ENCODE measurements around the gene LRBA.

The LRBA gene

GRCh38 chr4:150948074-150948473 lies 67.0 kb downstream of the LRBA start:
- Histone ChIP-seq H3K18ac (ENCODE audit: low read depth in 1 of 2, low read length in 2 of 2) (no peak overlapping the region), H3K23ac (ENCODE audit: low read length in 2 of 2) (no peak overlapping the region), H4K91ac (ENCODE audit: low read length) (no peak overlapping the region), H3K4me3 (ENCODE audit: insufficient read depth in 1 of 2, low read depth in 1 of 2, low read length in 2 of 2) (no peak overlapping the region), H3K9ac (ENCODE audit: low read length) (no peak overlapping the region), H2BK12ac (ENCODE audit: low read length in 2 of 2) (no peak overlapping the region), H2BK120ac (ENCODE audit: low read depth, low read length) (no peak overlapping the region), H2BK15ac (ENCODE audit: low read depth, poor library complexity, severe bottlenecking) (no peak overlapping the region), H3K9me3 (ENCODE audit: control insufficient read depth, low read length) (no peaks in the 10 kb centered on the region), H2AFZ (ENCODE audit: low read depth, low read length) (no peak overlapping the region), H3K27ac (ENCODE audit: low read length, poor library complexity, severe bottlenecking) (no peak overlapping the region), H2AK5ac (ENCODE audit: low read length, severe bottlenecking) (no peak overlapping the region), H3K4me2 (ENCODE audit: low read length, poor library complexity, severe bottlenecking) (no peak overlapping the region), H3K27me3 (ENCODE audit: control insufficient read depth in 1 of 2, insufficient read depth in 1 of 2, low read length in 2 of 2) (no peaks in the 10 kb centered on the region), H3K36me3 (ENCODE audit: control insufficient read depth in 1 of 2, insufficient read depth in 2 of 2, low read depth in 1 of 2, low read length in 2 of 2) (no peaks in the 10 kb centered on the region), H3K4me1 (ENCODE audit: control insufficient read depth, insufficient read depth, low read depth, low read length) (no peaks in the 10 kb centered on the region), H4K8ac (ENCODE audit: low read length) (no peak overlapping the region), H3K79me1 (replicated peaks; ENCODE audit: low read length, poor library complexity, severe bottlenecking) (peaks cover 11% of the 10 kb centered on the region), H3K4ac (ENCODE audit: low read depth in 1 of 2, low read length in 2 of 2) (no peak overlapping the region), H2BK5ac (ENCODE audit: low read depth, low read length, poor library complexity, severe bottlenecking) (no peak overlapping the region), H3K14ac (ENCODE audit: low read length in 2 of 2) (no peak overlapping the region)
- DNase-seq = no peak

DNA sequence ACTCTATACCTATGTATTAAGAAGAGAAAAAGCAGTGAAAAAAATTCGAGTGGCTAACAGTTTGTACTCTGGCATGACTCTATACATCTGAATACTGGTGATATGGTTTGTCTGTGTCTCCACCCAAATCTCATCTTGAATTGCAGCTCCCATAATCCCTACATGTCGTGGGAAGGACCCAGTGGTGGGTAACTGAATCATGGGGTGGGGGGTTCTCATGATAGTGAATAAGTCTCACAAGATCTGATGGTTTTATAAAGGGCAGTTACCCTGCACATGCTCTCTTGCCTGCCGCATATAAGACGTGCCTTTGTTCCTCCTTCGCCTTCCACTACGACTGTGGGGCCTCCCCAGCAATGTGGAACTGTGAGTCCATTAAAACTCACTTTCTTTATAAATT lies 70.4 kb downstream of the LRBA start:
- H3K4me3 ChIP-seq (ENCODE audit: insufficient read depth in 1 of 2, low read depth in 1 of 2, low read length in 2 of 2) = no peak overlapping the region
- H2BK12ac ChIP-seq (ENCODE audit: low read length in 2 of 2) = no peak overlapping the region
- no peak overlapping the region for H3K4ac ChIP-seq (ENCODE audit: low read depth in 1 of 2, low read length in 2 of 2)
- H3K18ac ChIP-seq (ENCODE audit: low read depth in 1 of 2, low read length in 2 of 2) = no peak overlapping the region
- H2AFZ ChIP-seq (ENCODE audit: low read depth, low read length) = no peak overlapping the region
- no peaks in the 10 kb centered on the region for H3K4me1 ChIP-seq (ENCODE audit: control insufficient read depth, insufficient read depth, low read depth, low read length)
- no peak overlapping the region for H2BK120ac ChIP-seq (ENCODE audit: low read depth, low read length)
- no peak overlapping the region for H3K9ac ChIP-seq (ENCODE audit: low read length)
- H2AK5ac ChIP-seq (ENCODE audit: low read length, severe bottlenecking) = no peak overlapping the region
- 90% methylated on average over 6 of the region's 6 CpGs for WGBS
- H2BK5ac ChIP-seq (ENCODE audit: low read depth, low read length, poor library complexity, severe bottlenecking) = no peak overlapping the region
- no peaks in the 10 kb centered on the region for H3K36me3 ChIP-seq (ENCODE audit: control insufficient read depth in 1 of 2, insufficient read depth in 2 of 2, low read depth in 1 of 2, low read length in 2 of 2)
- no peak overlapping the region for H3K27ac ChIP-seq (ENCODE audit: low read length, poor library complexity, severe bottlenecking)
- no peak overlapping the region for H4K91ac ChIP-seq (ENCODE audit: low read length)
- H3K23ac ChIP-seq (ENCODE audit: low read length in 2 of 2) = no peak overlapping the region
- no peak overlapping the region for H2BK15ac ChIP-seq (ENCODE audit: low read depth, poor library complexity, severe bottlenecking)
- no peak overlapping the region for H4K8ac ChIP-seq (ENCODE audit: low read length)
- no peak overlapping the region for H3K4me2 ChIP-seq (ENCODE audit: low read length, poor library complexity, severe bottlenecking)
- H3K14ac ChIP-seq (ENCODE audit: low read length in 2 of 2) = no peak overlapping the region
- H3K9me3 ChIP-seq (ENCODE audit: control insufficient read depth, low read length) = no peaks in the 10 kb centered on the region
- H3K27me3 ChIP-seq (ENCODE audit: control insufficient read depth in 1 of 2, insufficient read depth in 1 of 2, low read length in 2 of 2) = no peaks in the 10 kb centered on the region
- peaks cover 10% of the 10 kb centered on the region for H3K79me1 ChIP-seq (replicated peaks; ENCODE audit: low read length, poor library complexity, severe bottlenecking)
- DNase-seq = no peak

GRCh38 chr4:150943818-150944217 lies 71.3 kb downstream of the LRBA start:
- no peak overlapping the region for H2BK120ac ChIP-seq (ENCODE audit: low read depth, low read length)
- no peak overlapping the region for H3K18ac ChIP-seq (ENCODE audit: low read depth in 1 of 2, low read length in 2 of 2)
- no peaks in the 10 kb centered on the region for H3K9me3 ChIP-seq (ENCODE audit: control insufficient read depth, low read length)
- H2BK15ac ChIP-seq (ENCODE audit: low read depth, poor library complexity, severe bottlenecking) = no peak overlapping the region
- H3K4ac ChIP-seq (ENCODE audit: low read depth in 1 of 2, low read length in 2 of 2) = no peak overlapping the region
- no peaks in the 10 kb centered on the region for H3K4me1 ChIP-seq (ENCODE audit: control insufficient read depth, insufficient read depth, low read depth, low read length)
- peaks cover 11% of the 10 kb centered on the region for H3K79me1 ChIP-seq (replicated peaks; ENCODE audit: low read length, poor library complexity, severe bottlenecking)
- no peak overlapping the region for H4K91ac ChIP-seq (ENCODE audit: low read length)
- 94% methylated on average over 1 of the region's 2 CpGs for whole genome bisulfite sequencing
- no peak overlapping the region for H2BK5ac ChIP-seq (ENCODE audit: low read depth, low read length, poor library complexity, severe bottlenecking)
- H3K27ac ChIP-seq (ENCODE audit: low read length, poor library complexity, severe bottlenecking) = no peak overlapping the region
- no peak overlapping the region for H3K4me3 ChIP-seq (ENCODE audit: insufficient read depth in 1 of 2, low read depth in 1 of 2, low read length in 2 of 2)
- no peak overlapping the region for H2AK5ac ChIP-seq (ENCODE audit: low read length, severe bottlenecking)
- no peak overlapping the region for H2AFZ ChIP-seq (ENCODE audit: low read depth, low read length)
- H3K9ac ChIP-seq (ENCODE audit: low read length) = no peak overlapping the region
- no peaks in the 10 kb centered on the region for H3K27me3 ChIP-seq (ENCODE audit: control insufficient read depth in 1 of 2, insufficient read depth in 1 of 2, low read length in 2 of 2)
- no peak overlapping the region for H2BK12ac ChIP-seq (ENCODE audit: low read length in 2 of 2)
- H3K36me3 ChIP-seq (ENCODE audit: control insufficient read depth in 1 of 2, insufficient read depth in 2 of 2, low read depth in 1 of 2, low read length in 2 of 2) = no peaks in the 10 kb centered on the region
- no peak overlapping the region for H3K14ac ChIP-seq (ENCODE audit: low read length in 2 of 2)
- H3K4me2 ChIP-seq (ENCODE audit: low read length, poor library complexity, severe bottlenecking) = no peak overlapping the region
- no peak for DNase-seq
- H3K23ac ChIP-seq (ENCODE audit: low read length in 2 of 2) = no peak overlapping the region
- no peak overlapping the region for H4K8ac ChIP-seq (ENCODE audit: low read length)

- H2BK15ac ChIP-seq (ENCODE audit: low read depth, poor library complexity, severe bottlenecking) = no peak overlapping the region
- no peak overlapping the region for H3K27ac ChIP-seq (ENCODE audit: low read length, poor library complexity, severe bottlenecking)
- H3K79me1 ChIP-seq (replicated peaks; ENCODE audit: low read length, poor library complexity, severe bottlenecking) = peaks cover 11% of the 10 kb centered on the region
- H3K23ac ChIP-seq (ENCODE audit: low read length in 2 of 2) = no peak overlapping the region
- no peak overlapping the region for H2BK120ac ChIP-seq (ENCODE audit: low read depth, low read length)
- H4K91ac ChIP-seq (ENCODE audit: low read length) = no peak overlapping the region
- H3K9me3 ChIP-seq (ENCODE audit: control insufficient read depth, low read length) = no peaks in the 10 kb centered on the region
- no peak overlapping the region for H3K9ac ChIP-seq (ENCODE audit: low read length)
- no peak overlapping the region for H3K4ac ChIP-seq (ENCODE audit: low read depth in 1 of 2, low read length in 2 of 2)
- no peak overlapping the region for H2BK5ac ChIP-seq (ENCODE audit: low read depth, low read length, poor library complexity, severe bottlenecking)
- no peak overlapping the region for H3K4me3 ChIP-seq (ENCODE audit: insufficient read depth in 1 of 2, low read depth in 1 of 2, low read length in 2 of 2)
- no peak for DNase-seq
- H4K8ac ChIP-seq (ENCODE audit: low read length) = no peak overlapping the region
- no peak overlapping the region for H3K14ac ChIP-seq (ENCODE audit: low read length in 2 of 2)
- H3K4me1 ChIP-seq (ENCODE audit: control insufficient read depth, insufficient read depth, low read depth, low read length) = no peaks in the 10 kb centered on the region
- H3K27me3 ChIP-seq (ENCODE audit: control insufficient read depth in 1 of 2, insufficient read depth in 1 of 2, low read length in 2 of 2) = no peaks in the 10 kb centered on the region
- no peak overlapping the region for H2BK12ac ChIP-seq (ENCODE audit: low read length in 2 of 2)
- no peak overlapping the region for H2AFZ ChIP-seq (ENCODE audit: low read depth, low read length)
- no peak overlapping the region for H2AK5ac ChIP-seq (ENCODE audit: low read length, severe bottlenecking)
- H3K18ac ChIP-seq (ENCODE audit: low read depth in 1 of 2, low read length in 2 of 2) = no peak overlapping the region
- no peak overlapping the region for H3K4me2 ChIP-seq (ENCODE audit: low read length, poor library complexity, severe bottlenecking)
- no peaks in the 10 kb centered on the region for H3K36me3 ChIP-seq (ENCODE audit: control insufficient read depth in 1 of 2, insufficient read depth in 2 of 2, low read depth in 1 of 2, low read length in 2 of 2)
Observed at GRCh38 chr4:150943126-150943525, 72.0 kb downstream of the LRBA start.
